Activated naive CD4-positive, alpha-beta T cell (primary cell): Measurements from ENCODE around the gene STK39.
"Not testable (repeated sequence)": the region's sequence is repeated elsewhere in the genome, so short reads cannot be mapped to it uniquely, and the experiment has no call there.

Experiments
- DNase-seq, 4 experiments: peaks; one replicate each; lab custom pipeline; 2025; lab: John Stamatoyannopoulos, UW

Gene STK39

DNA sequence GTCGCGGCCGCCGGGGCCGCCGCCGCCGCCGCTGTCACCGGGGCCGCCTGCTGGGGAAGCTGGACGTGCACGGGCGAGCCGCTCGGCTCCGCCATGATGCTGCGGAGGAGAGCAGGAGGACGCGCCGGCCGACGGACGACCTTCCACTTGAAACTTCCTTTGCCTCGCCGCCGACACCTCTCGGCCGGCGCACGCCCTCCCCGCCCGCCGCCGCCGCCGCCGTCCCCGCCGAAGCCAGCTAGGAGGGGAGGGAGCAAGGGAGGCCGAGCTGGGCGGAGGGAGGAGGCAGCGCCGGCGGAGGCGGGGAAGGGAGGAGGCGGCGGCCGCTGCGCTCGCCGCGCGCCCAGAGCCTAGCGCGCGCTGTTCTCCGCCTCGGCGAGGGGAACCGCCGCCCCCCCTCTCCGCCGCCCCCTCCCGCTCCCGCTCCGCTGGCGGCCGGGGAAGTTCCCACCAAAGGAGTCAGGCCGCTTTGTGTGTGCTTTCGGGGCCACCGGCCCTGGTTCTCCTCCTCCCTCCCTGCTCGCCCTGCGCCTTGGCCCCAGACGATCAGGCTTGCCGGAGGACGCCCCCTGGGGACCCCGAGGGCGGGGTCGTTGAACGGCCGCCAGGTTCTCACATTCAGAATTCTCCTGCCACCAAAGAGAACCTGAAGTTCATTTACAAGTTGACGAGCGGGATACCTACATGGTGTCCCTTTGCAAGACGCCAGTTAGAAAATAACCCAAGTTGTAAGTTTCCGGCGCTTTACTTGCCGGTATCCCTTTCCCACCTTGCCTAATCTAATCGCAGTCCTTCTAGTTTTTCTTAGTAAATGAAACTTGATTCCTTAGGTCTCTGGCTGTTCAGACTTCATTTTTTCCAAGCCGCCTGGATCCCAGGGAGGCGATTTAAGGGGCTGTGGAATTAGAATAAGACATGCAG is at the start of gene STK39:
Gene STK39 (minus strand): TSS at position 255 of the 921 bp plus-strand sequence. CDS start 160 bp downstream, at position 95.
- DNase-seq = peak; percentile 27 to 64 (median 43)

DNA sequence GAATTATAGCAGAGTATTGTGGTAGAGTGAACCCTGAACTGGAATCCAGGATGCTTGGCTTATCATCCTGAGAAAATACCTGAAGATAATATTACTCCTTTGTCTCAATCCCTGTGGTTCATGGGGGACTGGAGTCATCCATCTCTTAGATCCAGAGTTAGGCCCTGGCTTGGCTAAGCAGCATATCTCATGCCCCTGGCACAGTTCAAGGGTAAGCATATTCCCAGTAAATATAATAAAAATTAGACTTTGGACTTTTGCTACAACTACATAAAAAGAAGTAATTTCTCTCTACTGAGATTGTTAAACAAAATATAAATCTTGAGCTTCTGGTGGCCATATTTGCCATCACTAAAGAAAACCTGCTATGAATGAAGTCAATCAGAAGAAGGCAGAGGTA is 47.7 kb upstream of the STK39 start:
- no peak for DNase-seq

DNA sequence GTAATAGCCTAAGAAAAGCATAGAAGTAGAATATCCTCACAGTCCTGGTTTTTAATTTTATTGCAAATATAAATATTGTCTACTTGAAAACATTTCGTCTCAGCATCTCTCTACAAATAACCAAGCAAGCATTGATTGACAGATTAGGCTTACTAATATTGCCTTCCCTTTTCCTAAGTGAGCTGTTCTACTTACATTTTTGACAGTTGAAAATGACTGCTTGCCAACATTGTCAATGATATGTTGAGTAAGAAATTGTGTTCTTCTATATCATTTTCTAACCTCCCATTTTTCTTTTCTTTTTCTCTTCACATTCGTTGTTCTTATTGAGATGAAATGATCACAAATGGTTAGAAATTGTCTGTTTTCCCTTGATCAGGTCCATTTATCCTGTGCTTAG is 47.0 kb upstream of the STK39 start:
- no peak for DNase-seq

DNA sequence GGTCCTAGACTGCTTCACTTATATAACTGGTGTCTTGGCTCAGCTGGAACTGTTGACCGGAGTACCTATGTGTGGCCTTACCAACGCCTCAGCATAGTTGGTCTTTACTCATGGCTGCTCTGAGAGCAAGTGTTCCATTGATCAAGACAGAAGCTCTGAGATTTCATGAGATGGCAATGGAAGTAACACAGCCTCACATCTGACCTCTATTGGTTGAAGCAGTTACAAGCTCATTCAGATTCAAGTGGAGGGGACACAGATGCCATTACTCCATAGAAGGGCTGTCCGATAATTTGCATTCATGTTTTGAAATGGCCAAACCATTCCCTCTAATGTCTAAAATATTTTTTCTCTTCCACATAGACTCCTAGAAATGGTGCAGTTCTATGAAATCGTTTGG is 46.4 kb upstream of the STK39 start:
- no peak for DNase-seq

DNA sequence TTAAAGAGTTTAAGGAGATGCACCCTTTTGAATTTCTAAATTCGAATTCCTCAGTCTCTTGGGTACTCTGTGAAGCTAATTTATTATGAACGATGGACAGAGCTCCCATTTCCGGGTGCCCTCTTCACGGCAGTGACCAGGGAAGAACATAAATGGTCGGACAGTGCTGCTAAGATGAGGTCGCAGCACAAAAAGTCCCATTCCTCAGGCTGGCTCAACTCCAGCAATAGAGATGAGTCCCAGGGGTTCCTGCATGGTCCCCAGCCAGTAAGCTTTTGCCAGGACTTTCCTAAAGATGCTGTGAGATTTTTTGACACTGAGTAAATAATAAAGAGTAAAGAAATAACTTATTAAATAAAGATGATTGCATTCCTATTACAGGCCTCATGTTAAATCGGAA is 43.0 kb upstream of the STK39 start:
- DNase-seq = no peak

DNA sequence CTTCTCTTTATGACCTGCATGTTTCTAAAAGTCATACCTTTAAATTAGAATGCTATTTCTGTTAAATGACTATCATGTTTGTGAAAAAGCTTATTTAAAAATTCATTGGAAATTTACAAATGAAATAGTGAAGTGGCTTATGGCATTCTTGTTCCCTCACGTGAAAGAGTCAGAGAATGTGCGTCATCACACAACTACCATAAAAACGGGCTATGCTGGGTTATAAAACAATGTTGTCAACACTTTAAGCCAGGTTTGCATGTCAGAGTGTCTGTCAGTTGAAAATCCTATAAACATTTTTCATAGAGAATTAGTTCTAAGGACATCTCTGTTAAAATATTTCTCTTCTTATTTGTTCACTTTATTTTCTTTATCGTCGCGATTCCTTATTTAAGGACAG is 42.5 kb upstream of the STK39 start:
- no peak for DNase-seq

DNA sequence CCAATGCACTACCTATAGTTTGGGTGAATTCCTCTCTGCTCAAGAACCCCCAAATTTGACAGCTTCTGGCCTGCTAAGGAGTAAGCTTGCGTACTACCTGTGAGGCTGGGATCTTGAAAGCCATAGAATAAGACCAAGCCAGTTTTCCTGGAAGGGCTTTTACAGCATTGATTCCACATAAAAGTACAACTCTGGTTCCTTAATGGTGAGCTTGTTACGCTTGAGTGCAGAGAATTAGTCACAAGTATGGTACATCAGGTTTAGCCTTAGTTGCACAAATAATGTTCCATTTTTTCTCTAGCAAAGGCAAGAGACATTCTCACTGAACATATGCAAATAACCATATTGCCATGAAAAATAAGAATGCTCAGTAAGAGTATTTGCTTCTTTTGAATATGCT is 39.1 kb upstream of the STK39 start:
- DNase-seq = no peak

DNA sequence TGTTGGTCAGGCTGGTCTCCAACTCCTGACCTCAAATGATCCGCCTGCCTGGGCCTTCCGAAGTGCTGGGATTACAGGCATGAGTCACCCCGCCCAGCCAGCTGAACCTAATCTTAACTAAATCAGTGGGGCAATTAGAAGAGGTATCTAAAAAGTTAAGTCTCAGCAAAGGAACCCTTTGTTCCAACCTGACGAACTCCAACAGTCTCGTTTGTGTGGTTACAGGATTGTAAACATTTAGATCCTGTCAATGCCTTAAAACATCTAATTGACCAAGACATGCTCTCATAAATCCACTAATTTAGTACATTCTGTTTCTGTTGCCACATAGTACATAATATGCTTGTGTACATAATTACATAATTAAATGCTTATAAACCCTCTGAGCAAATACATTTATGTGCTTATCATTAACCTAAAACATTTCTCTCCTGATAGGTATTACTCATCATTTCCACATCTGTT is 31.1 kb upstream of the STK39 start:
- no peak for DNase-seq

DNA sequence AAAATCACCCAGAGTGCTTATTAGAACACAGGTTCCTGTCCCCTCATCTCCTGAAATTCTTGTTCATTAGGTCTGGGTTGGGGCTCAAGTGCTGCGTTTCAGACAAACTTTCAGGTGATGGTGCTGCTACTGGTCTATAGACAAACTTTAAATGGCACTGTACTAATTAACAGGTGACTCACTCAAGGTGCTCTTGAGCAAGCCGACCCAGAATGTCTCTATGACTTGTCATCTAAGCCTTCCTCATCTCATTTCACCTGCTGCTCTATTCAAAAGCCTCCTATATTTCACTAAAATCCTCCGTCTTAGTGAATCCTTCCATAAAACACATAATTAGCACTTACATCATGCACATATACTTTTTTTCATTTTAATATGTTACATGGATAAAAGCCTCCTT is 29.9 kb upstream of the STK39 start:
- no peak for DNase-seq

DNA sequence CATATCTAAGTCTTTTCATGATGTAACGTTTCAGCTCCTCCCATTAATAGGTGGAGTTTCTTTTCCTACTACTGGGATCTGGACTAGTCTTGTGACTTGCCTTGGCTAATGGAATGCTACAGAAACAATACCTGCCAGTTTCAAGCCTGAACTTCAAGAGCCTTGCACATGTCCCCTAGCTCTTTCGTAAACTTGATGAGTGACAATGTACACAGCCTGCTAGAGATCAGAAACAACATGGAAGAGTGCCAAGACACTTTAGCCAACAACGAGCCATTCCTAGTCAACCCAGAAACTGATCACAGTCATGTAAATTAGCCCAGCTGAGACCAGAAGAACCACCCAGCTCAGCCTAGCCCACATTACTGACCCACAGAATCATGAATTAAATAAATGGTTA is 24.8 kb upstream of the STK39 start:
- DNase-seq = no peak

DNA sequence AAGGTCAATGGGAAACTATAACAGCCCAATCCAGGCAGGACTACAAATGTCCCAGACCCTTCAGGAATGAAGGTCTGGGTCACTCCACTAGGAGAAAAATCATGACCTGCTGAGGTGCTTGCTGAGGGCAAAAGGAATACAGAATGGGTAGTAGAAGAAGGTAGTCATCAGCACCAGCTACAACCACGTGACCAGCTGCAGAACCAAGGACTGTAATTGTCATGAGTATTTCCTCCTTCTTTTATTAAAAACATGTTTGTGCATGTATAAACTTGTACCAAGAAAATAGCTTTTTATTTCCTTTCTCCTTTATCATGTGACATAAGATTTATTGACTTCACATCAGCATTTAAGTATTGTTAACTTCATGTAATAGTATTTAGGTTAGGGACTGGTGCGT is 15.5 kb upstream of the STK39 start:
- DNase-seq = not testable (repeated sequence)

DNA sequence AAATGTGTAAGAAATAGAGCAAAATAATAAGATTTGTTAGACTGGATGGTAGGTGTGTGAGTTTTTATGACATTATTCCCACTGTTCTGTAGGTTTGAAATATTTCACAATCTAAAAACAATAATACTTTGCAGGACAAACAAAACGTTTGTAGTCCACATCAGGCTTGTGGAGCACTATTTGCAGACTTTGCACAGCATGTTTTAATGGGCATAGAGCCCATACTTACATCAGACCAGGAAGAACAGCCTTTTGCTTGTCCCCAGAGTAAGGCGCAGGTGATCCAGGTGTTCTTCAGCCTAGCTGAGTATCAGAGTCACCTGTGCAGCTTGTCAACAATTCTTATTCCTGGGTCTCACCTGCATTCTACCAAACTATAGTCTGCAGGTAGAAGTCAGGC is 9.1 kb upstream of the STK39 start:
- no peak for DNase-seq

DNA sequence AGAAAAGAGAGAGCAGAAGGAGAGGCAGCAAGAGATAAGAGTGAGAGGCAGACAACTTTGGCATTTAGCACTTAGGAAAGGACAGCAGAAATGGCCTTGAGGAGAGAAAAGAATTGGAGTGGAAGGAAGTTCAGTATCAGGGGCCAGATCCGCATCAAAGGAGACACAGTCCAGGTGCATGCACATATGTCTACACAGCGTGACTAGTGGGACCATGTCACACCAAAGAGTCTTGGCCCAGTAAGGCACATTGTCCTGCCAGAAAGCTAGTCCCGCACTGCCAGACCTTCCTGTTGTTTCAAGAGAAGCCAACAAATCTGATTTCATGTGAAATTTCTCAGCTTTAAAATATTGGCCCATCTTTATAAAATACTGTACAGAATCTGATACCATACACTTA is 8.5 kb upstream of the STK39 start:
- no peak for DNase-seq

DNA sequence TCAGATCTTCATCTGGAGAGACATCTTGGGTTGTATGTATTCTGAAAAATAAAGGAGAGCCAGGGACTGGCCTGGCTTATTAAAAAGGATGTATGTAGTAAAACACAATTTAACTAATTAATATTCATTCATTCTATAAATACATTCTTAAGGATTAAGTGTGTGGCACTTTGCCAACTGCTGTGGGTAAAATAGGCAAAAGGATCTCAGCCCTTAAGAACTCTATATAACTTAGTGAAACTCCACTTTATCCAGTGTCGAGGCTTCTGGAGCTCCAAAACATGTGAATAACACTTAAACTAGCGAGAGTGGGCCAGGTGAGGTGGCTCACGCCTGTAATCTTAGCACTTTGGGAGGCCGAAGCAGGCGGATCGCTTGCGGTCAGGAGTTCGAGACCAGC is 7.7 kb upstream of the STK39 start:
- DNase-seq = no peak

DNA sequence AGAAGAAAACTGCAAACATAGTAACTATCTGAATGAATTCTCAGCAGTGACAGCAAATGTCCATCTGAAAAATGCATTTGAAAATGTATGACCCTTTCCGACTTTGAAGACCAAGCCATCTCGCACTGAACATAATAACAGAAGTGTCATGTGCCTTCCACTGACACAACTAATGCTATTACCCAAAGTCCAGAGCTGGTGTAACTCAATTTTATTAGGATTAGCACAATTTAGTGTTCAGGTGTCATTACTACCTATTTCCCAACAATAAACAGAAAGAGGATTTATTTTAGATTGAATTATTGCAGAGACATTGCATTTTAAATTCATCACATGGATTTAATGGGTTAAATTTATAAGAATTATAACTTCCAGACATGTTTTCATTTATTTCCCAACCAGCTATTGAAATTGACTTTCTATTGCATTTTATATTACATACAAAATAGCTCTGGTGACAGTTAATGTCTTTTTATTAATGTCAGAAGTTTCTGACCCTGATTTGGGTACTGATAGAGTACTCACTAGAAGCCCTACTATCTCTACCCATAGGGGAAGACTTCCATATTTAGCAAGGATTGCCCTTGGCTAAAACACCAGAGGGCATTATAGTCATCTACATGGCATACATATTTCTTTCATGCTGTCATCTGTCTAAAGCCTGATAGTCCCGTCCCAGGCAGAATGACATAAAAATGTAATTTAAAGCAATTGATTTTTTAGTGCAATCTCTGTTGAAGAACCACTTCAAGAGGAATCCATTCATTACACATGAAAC is 7.0 kb upstream of the STK39 start:
- DNase-seq = no peak

DNA sequence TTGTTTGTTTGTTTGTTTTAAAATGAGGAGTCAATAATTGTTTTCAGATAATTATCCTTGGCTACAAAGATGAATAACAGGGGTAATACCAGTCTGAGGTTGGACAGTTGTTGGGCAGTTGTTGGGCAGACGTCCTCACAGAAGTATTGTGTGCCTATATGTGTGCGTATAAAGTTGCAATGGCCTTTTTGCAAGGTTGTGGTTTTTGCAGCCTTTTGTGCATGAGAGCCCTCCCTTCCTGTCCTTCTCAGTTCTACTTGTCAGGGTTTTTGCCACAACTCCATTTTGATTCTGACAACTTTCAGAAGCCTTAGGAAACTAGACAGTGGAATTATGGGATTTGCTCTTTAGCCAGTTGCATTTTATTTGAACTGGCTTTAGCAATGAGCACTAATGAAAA is 6.0 kb upstream of the STK39 start:
- DNase-seq = no peak

DNA sequence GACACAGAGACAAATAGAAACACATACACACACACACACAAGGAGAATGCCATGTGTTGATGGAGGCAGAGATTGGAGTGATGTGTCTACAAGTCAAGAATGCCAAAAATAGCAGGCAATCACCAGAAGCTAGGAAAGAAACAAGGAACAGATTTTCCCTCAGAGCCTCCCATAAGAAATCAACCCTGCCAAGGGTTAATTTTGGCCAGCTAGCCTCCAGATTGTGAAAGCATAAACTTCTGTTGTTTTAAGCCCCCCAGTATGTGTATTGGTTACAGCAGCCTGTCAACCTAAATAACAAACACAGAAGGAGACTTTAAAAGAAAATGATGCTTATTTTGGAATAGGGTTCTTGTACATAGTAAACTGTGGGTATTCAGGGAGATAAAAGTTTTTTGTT is 5.6 kb upstream of the STK39 start:
- DNase-seq = no peak

DNA sequence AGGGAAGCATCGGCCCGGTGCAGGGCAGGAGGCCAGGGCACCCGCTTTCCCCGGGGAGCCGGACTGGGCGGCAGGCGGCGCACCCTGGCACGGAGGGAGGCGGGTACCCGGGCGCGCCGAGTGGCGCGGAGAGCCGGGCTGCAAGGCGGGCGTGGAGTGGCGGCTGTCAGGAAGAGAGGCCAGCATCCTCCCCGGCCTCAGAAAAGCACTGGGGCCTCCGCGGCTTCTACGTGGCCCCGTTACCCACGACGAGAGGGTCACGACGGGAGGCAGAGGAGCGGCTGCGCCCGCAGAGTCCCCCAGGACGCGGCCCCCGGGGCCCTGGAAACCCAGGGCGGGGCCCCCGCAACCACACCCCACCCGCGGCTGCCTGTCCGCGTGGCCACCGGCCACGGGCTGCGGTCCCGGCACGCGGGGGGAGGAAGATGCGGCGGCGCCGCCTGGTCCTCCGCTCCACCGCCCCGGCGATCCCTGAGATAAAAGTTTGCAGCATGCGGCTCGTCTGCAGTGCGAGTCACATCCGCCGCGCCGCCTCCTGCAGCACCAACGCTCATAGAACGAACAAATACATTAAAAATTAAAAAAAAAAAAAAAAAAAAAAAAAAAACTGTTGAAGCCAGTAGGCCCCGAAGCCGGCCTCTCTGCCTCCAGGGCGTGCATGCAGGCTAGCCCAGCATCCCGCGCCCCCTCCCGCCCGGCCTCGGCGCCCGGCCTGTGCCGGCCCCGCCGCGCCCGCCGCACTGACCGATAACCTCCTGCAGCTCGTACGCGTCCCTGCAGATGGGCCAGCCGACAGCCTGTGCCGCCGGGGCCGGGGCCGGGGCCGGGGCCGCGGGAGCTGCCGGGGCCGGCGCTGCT is 683 bp downstream of the STK39 start:
- DNase-seq = peak; percentile 34 to 66 (median 45)

DNA sequence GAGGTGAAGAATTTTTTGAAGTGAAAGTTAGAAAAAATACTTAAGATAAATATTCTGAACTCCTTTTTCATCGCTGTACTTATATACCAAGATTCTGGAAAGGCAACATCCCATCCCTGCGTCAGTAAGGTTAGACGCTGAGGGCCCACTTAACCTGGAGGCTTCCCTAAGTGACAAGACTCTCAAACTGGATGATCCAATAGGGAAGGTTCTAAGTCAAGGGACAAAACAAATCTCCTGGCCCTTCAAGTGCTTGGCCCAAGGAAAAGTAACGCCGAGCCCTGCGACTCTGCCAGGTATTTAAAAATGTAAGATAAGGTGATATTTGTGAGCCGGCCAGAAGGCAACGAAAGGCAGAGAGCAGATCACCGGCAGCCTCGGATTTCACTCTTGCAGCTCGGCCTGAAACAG is 1.3 kb downstream of the STK39 start:
- DNase-seq = no peak

DNA sequence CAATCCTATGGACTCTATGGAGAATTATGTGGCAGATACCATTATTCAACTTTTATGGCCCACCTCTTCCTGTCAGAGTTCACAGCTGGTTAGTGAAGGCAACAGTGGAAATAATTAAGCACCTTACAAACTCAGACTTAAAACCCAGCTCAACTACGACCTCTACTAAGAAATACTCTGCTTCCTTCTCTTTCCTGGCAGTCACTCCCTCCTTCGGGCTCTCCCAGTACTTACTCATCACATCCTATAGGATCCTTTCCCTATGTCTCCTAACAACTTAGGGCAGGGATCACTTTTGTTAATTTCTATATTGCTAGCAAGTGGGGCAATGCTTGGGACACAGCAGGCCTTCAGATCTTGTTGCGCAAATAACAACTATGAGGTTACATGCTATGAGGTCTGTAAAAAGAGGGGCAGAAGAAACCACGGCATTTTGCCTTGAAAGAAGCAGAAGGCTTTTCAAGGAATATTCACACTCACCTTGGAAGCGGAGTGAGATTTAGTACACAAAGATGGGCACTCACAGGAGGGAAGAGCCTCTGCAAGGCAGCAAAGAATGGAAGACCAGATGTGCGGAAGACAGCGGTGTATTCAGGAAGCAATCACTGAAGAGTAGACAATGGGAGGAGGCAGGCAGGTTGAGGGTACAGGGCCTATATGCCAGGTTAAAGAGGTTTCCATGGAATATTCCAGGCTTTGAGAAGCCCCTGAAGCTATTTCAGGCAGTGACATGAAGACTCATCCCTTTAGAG is 2.1 kb downstream of the STK39 start:
- DNase-seq = no peak

DNA sequence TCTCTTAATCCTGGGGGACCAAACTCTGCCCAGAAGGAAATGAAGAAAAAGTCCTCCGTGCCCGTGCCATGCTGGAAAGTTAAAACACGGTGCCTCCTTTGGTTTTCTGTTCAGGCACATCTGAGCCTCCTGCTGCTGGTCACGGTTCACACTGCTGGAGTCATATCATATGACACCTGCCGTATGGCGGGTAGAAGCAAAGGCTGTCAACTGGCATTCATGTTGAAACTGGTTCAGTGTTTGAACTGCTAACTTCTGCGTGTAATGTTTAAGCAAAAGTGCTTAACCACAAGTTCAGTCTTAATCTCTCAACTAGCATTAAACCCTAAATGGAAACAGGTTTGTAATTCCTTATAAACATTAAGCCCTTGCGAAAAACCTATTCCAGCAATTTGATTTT is 3.1 kb downstream of the STK39 start:
- peak in 1 of 4 experiments; percentile 15 for DNase-seq
